ENCODE results near the gene CPEB4.

CPEB4 gene

DNA sequence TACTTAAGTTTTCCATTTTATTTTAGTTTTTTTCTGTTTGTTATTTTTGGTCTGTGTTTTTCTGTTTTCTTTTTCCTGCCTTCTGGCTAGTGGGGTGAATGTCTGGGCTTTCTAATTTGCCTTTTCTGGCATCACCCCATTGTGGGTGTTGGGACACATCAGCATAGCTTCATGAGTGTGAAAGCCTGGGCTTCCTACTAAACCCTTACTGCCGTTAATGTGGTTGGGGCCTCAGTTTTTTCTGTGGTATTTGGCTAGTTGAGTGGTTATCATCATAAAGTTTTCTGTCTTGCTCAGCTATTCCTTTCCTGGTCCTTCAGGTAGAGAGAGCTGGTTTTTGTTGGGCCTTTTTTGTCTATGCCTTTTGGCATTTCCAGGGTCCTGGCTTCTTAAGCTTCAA is 122.2 kb downstream of the CPEB4 start:
- no peak for TF ChIP-seq SIN3A (IDR thresholded peaks at IDR 0.05; ENCODE audit: borderline replicate concordance, insufficient read depth, low read length)
- TF ChIP-seq TAF1 (IDR thresholded peaks at IDR 0.05; ENCODE audit: borderline replicate concordance, insufficient read depth, low read length): no peak
- TF ChIP-seq FOXP2 (optimal IDR thresholded peaks at IDR 0.05; ENCODE audit: borderline replicate concordance, extremely low read depth, extremely low read length, insufficient read depth): no peak
- TF ChIP-seq POLR2AphosphoS5 (IDR thresholded peaks at IDR 0.05; ENCODE audit: low read depth, low read length): no peak
- TF ChIP-seq, protein P1, sequence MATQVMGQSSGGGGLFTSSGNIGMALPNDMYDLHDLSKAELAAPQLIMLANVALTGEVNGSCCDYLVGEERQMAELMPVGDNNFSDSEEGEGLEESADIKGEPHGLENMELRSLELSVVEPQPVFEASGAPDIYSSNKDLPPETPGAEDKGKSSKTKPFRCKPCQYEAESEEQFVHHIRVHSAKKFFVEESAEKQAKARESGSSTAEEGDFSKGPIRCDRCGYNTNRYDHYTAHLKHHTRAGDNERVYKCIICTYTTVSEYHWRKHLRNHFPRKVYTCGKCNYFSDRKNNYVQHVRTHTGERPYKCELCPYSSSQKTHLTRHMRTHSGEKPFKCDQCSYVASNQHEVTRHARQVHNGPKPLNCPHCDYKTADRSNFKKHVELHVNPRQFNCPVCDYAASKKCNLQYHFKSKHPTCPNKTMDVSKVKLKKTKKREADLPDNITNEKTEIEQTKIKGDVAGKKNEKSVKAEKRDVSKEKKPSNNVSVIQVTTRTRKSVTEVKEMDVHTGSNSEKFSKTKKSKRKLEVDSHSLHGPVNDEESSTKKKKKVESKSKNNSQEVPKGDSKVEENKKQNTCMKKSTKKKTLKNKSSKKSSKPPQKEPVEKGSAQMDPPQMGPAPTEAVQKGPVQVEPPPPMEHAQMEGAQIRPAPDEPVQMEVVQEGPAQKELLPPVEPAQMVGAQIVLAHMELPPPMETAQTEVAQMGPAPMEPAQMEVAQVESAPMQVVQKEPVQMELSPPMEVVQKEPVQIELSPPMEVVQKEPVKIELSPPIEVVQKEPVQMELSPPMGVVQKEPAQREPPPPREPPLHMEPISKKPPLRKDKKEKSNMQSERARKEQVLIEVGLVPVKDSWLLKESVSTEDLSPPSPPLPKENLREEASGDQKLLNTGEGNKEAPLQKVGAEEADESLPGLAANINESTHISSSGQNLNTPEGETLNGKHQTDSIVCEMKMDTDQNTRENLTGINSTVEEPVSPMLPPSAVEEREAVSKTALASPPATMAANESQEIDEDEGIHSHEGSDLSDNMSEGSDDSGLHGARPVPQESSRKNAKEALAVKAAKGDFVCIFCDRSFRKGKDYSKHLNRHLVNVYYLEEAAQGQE (IDR thresholded peaks at IDR 0.05; ENCODE audit: insufficient read depth in 1 of 2, low read depth in 2 of 2, low read length in 2 of 2): no peak

DNA sequence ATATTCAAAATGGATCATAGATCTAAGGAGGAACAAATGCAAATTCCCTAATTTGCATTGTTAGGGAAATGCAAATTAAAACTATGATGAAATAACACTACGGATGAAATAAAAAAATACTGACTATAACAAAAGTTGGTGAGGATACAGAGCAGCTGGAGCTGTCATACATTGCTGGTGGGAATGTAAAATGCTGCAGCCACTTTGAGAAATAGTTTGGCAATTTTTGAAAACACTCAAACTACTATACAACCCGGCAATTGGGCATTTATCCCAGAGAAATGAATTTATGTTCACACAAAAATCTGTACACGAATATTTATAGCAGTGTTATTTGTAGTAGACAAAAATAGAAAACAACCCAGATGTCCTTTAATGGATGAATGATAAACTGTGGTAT is 123.3 kb downstream of the CPEB4 start:
- TF ChIP-seq, protein P1 (IDR thresholded peaks at IDR 0.05; ENCODE audit: insufficient read depth in 1 of 2, low read depth in 2 of 2, low read length in 2 of 2): no peak
- TF ChIP-seq POLR2AphosphoS5 (IDR thresholded peaks at IDR 0.05; ENCODE audit: low read depth, low read length) (no peak), FOXP2 (optimal IDR thresholded peaks at IDR 0.05; ENCODE audit: borderline replicate concordance, extremely low read depth, extremely low read length, insufficient read depth) (no peak), SIN3A (IDR thresholded peaks at IDR 0.05; ENCODE audit: borderline replicate concordance, insufficient read depth, low read length) (no peak), TAF1 (IDR thresholded peaks at IDR 0.05; ENCODE audit: borderline replicate concordance, insufficient read depth, low read length) (no peak)

Measured in PFSK-1 (cell line).